ENCODE measurements around the gene DMXL2. TPM values are rescaled to one million over a fixed set of nuclear protein-coding genes. Genes with fewer than 3 reads are reported as not detected.

DMXL2 gene
- total and polyA plus RNA-seq, 9 of the 15 experiments (the other 6 are each of a cell fraction or from before 2014, with no cell fraction given), result 9.3 to 57.7 (median 30.7) TPM

DNA sequence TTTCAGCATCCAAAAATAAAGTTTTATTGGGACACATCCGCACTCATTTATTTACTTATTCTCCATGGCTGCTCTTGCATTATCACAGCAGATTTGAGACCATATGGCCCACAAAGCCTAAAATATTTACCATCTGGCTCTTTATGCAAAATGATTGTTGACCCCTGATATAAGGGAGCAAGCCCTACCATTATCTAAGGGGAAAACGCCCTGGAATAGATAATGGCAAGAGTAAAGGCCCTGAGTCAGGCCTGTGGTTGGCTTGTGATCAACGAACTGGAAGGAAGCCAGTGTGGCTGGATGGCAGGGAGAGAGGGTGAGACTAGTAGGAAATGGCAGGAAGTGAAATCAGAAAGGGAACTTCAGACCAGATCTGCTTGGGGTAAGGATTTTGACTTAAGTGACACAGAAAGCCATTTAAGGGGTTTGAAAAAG lies 24.6 kb upstream of the DMXL2 start (continued):
- TF ChIP-seq, protein P1, sequence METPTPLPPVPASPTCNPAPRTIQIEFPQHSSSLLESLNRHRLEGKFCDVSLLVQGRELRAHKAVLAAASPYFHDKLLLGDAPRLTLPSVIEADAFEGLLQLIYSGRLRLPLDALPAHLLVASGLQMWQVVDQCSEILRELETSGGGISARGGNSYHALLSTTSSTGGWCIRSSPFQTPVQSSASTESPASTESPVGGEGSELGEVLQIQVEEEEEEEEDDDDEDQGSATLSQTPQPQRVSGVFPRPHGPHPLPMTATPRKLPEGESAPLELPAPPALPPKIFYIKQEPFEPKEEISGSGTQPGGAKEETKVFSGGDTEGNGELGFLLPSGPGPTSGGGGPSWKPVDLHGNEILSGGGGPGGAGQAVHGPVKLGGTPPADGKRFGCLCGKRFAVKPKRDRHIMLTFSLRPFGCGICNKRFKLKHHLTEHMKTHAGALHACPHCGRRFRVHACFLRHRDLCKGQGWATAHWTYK (CRISPR knock-in tag; IDR thresholded peaks at IDR 0.05), result peak; percentile 74
- TF ChIP-seq DEAF1 (CRISPR knock-in tag; IDR thresholded peaks at IDR 0.05) (no peak; the same call in 1 of the 2 replicates), GATAD2A (IDR thresholded peaks at IDR 0.05) (peak; percentile 81; the same call in 1 of the 2 replicates), HEY1 (CRISPR knock-in tag; IDR thresholded peaks at IDR 0.05; ENCODE audit: borderline replicate concordance) (no peak), SRSF3 (IDR thresholded peaks at IDR 0.05; ENCODE audit: insufficient read depth, low read length) (no peak), DIDO1 (tag; IDR thresholded peaks at IDR 0.05; ENCODE audit: low read depth) (peak; percentile 52; the same call in 1 of the 2 replicates), KLF10 (CRISPR knock-in tag; IDR thresholded peaks at IDR 0.05) (no peak), ZNF431 (CRISPR knock-in tag; IDR thresholded peaks at IDR 0.05) (no peak), HOMEZ (CRISPR knock-in tag; IDR thresholded peaks at IDR 0.05) (no peak), ZNF165 (CRISPR knock-in tag; IDR thresholded peaks at IDR 0.05; ENCODE audit: borderline replicate concordance) (no peak), RBM22 (IDR thresholded peaks at IDR 0.05; ENCODE audit: low read depth, low read length, poor library complexity, severe bottlenecking) (no peak), HIVEP1 (CRISPR knock-in tag; IDR thresholded peaks at IDR 0.05) (0 out of 2 replicates have a peak, but pooled peaks have one; percentile 29), LEF1 (IDR thresholded peaks at IDR 0.05) (peak; percentile 89), ZSCAN32 (CRISPR knock-in tag; IDR thresholded peaks at IDR 0.05) (no peak), CHD1 (IDR thresholded peaks at IDR 0.05; ENCODE audit: low read length) (no peak), ZC3H11A (IDR thresholded peaks at IDR 0.05; ENCODE audit: low read depth, low read length) (no peak), EGR1 (conservative IDR thresholded peaks at IDR 0.05) (no peak), ZNF23 (CRISPR knock-in tag; IDR thresholded peaks at IDR 0.05) (no peak), FUS (optimal IDR thresholded peaks at IDR 0.05; ENCODE audit: low read depth, low read length) (no peak), KHSRP (IDR thresholded peaks at IDR 0.05) (no peak)
- TF ChIP-seq, protein P2, sequence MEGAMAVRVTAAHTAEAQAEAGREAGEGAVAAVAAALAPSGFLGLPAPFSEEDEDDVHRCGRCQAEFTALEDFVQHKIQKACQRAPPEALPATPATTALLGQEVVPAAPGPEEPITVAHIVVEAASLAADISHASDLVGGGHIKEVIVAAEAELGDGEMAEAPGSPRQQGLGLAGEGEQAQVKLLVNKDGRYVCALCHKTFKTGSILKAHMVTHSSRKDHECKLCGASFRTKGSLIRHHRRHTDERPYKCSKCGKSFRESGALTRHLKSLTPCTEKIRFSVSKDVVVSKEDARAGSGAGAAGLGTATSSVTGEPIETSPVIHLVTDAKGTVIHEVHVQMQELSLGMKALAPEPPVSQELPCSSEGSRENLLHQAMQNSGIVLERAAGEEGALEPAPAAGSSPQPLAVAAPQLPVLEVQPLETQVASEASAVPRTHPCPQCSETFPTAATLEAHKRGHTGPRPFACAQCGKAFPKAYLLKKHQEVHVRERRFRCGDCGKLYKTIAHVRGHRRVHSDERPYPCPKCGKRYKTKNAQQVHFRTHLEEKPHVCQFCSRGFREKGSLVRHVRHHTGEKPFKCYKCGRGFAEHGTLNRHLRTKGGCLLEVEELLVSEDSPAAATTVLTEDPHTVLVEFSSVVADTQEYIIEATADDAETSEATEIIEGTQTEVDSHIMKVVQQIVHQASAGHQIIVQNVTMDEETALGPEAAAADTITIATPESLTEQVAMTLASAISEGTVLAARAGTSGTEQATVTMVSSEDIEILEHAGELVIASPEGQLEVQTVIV (CRISPR knock-in tag; IDR thresholded peaks at IDR 0.05; ENCODE audit: borderline replicate concordance), result no peak
